GM23338 (cell line): Measurements from ENCODE around the gene GTF2F1. TPM values are rescaled to one million over a fixed set of nuclear protein-coding genes. Genes with fewer than 3 reads are reported as not detected.

ENCODE experiments used
- ATAC-seq: fragments of 200-7000 bp; cut with Tn5 transposase; 3 replicates; pipeline ENCODE4 v1.9.1; 2020
- DNase-seq: peaks from one replicate; pipeline ENCODE4 v3.0.0-alpha.2; 2015; ENCODE audit warnings: low spot score
- H2AFZ ChIP-seq: fragments of 200-600 bp; sonication (generic); 2 replicates; pipeline ENCODE4 v1.8.0; 2016; ENCODE audit warnings: antibody characterized with exemption, mild to moderate bottlenecking, moderate library complexity
- H3F3A ChIP-seq: fragments of 200-600 bp; sonication (generic); replicated peaks from 2 replicates; pipeline ENCODE4 v1.8.0; 2017; ENCODE audit warnings: antibody characterized with exemption, mixed run types, low read depth
- H3K27ac ChIP-seq: fragments of 200-600 bp; sonication (generic); 2 replicates; pipeline ENCODE4 v1.6.1; 2016; ENCODE audit warnings: low read depth
- H3K27me3 ChIP-seq: fragments of 200-600 bp; sonication (generic); 2 replicates; pipeline ENCODE4 v1.8.0; 2016; ENCODE audit warnings: mild to moderate bottlenecking, mixed run types, moderate library complexity; ENCODE audit not compliant: insufficient read depth
- H3K36me3 ChIP-seq: fragments of 200-600 bp; sonication (generic); 2 replicates; pipeline ENCODE4 v1.8.0; 2016; ENCODE audit warnings: mild to moderate bottlenecking; ENCODE audit not compliant: insufficient read depth
- H3K4me1 ChIP-seq: fragments of 200-600 bp; sonication (generic); 2 replicates; pipeline ENCODE4 v1.8.0; 2016; ENCODE audit warnings: mild to moderate bottlenecking, moderate library complexity; ENCODE audit not compliant: insufficient read depth
- H3K4me2 ChIP-seq: fragments of 200-600 bp; sonication (generic); 2 replicates; pipeline ENCODE4 v1.7.1; 2017; ENCODE audit warnings: mixed run types
- H3K4me3 ChIP-seq: fragments of 200-600 bp; sonication (generic); 2 replicates; pipeline ENCODE4 v1.6.1; 2016; ENCODE audit warnings: mixed run types
- H3K79me2 ChIP-seq: fragments of 200-600 bp; sonication (generic); replicated peaks from 2 replicates; pipeline ENCODE4 v1.8.0; 2017; ENCODE audit warnings: mild to moderate bottlenecking; ENCODE audit not compliant: insufficient read depth
- H3K9me2 ChIP-seq: fragments of 200-600 bp; sonication (generic); 2 replicates; pipeline ENCODE4 v1.8.0; 2017; ENCODE audit not compliant: insufficient read depth
- H4K20me1 ChIP-seq: fragments of 200-600 bp; sonication (generic); replicated peaks from 2 replicates; pipeline ENCODE4 v1.8.0; 2017; ENCODE audit warnings: mild to moderate bottlenecking; ENCODE audit not compliant: insufficient read depth
- H3K27ac Mint-ChIP-seq: 2 replicates; pipeline ENCODE4 v1.8.0; 2020; ENCODE audit warnings: inconsistent platforms, mild to moderate bottlenecking, moderate library complexity, mixed read lengths
- H3K27me3 Mint-ChIP-seq: 3 replicates; pipeline ENCODE4 v1.8.0; 2022; ENCODE audit warnings: low read depth, mild to moderate bottlenecking, moderate library complexity, mixed read lengths, inconsistent platforms; ENCODE audit not compliant: insufficient read depth, poor library complexity
- H3K36me3 Mint-ChIP-seq: 3 replicates; pipeline ENCODE4 v1.8.0; 2021; ENCODE audit warnings: low read depth, mild to moderate bottlenecking, inconsistent platforms, moderate library complexity, mixed read lengths
- H3K4me1 Mint-ChIP-seq: 3 replicates; pipeline ENCODE4 v1.8.0; 2020; ENCODE audit warnings: mild to moderate bottlenecking, inconsistent platforms, mixed read lengths
- H3K4me3 Mint-ChIP-seq: 3 replicates; pipeline ENCODE4 v1.8.0; 2021; ENCODE audit warnings: moderate library complexity, mild to moderate bottlenecking, inconsistent platforms, mixed read lengths
- H3K9me3 Mint-ChIP-seq: 3 replicates; pipeline ENCODE4 v1.8.0; 2020; ENCODE audit warnings: moderate library complexity, mild to moderate bottlenecking, inconsistent platforms, mixed read lengths
- CREB1 ChIP-seq: fragments of 250-450 bp; sonication (Bioruptor Pico); IDR thresholded peaks from 2 replicates; pipeline ENCODE4 v1.5.0; 2020; ENCODE audit warnings: low read depth, mild to moderate bottlenecking, moderate library complexity
- CTCF ChIP-seq, 2 experiments: fragments of 200-600 bp in 1 of 2; sonication (generic) in 1 of 2; conservative IDR thresholded peaks; 2 replicates each; pipeline versions ENCODE4 v1.5.1 to v1.6.1; 2016 to 2017; ENCODE audit warnings: antibody characterized with exemption in 2 of 2, low read depth in 2 of 2, mild to moderate bottlenecking in 2 of 2, moderate library complexity in 1 of 2
- EZH2 ChIP-seq: fragments of 200-600 bp; sonication (generic); IDR thresholded peaks from one replicate; pipeline ENCODE4 v1.8.0; 2017; ENCODE audit warnings: antibody characterized with exemption, mild to moderate bottlenecking, low read depth; ENCODE audit not compliant: unreplicated experiment
- JUNB ChIP-seq: IDR thresholded peaks from one replicate; pipeline ENCODE4 v1.6.1; 2016; ENCODE audit warnings: antibody characterized with exemption; ENCODE audit not compliant: unreplicated experiment
- POLR2AphosphoS5 ChIP-seq: IDR thresholded peaks from 2 replicates; pipeline ENCODE4 v1.6.1; 2016; ENCODE audit warnings: antibody characterized with exemption, low read depth
- REST ChIP-seq: IDR thresholded peaks from one replicate; pipeline ENCODE4 v1.6.1; 2018; ENCODE audit warnings: antibody characterized with exemption; ENCODE audit not compliant: unreplicated experiment
- STAT1 ChIP-seq: IDR thresholded peaks from one replicate; pipeline ENCODE4 v1.6.1; 2016; ENCODE audit warnings: antibody characterized with exemption; ENCODE audit not compliant: unreplicated experiment
- ZNF462 ChIP-seq: fragments of 250-450 bp; sonication (Bioruptor Pico); IDR thresholded peaks from 2 replicates; pipeline ENCODE4 v1.5.0; 2020; ENCODE audit warnings: mild to moderate bottlenecking, moderate library complexity
- polyA plus RNA-seq: library from polyadenylated mRNA; unstranded; fragments of >200 nt; fragmentation: Nextera tagmentation; extraction: Ambion mirVana; gene quantifications from 2 replicates; pipeline ENCODE4 v1.2.1, GENCODE V29; 2016
- total RNA-seq: library from RNA; depleted of rRNA; stranded (reverse); fragments of >200 nt; shearing (Covaris generic); gene quantifications from 2 replicates; pipeline ENCODE4 v1.2.3, GENCODE V29; 2014

GTF2F1 gene
- total and polyA plus RNA-seq, 2 experiments from 2014 or later, result 62.1 to 65.5 TPM

GRCh38 chr19:6416658-6417405 is 23.9 kb upstream of the GTF2F1 start (continued):
- TF ChIP-seq REST (no peak), CTCF (conservative IDR thresholded peaks at IDR 0.05; ENCODE audit: low read depth in 2 of 2) (no peak), STAT1 (no peak)

GRCh38 chr19:6415591-6416190 is 22.7 kb upstream of the GTF2F1 start:
- peaks cover 10% of the 10 kb centered on the region for H3K27me3 Mint-ChIP-seq
- H3K4me3 Mint-ChIP-seq, result no peak overlapping the region
- Histone ChIP-seq H3F3A (peaks cover 24% of the 10 kb centered on the region), H3K9me2 (no peaks in the 10 kb centered on the region), H3K4me1 (peaks cover 10% of the 10 kb centered on the region), H3K27me3 (no peaks in the 10 kb centered on the region), H3K4me3 (no peak overlapping the region), H3K36me3 (peaks cover 33% of the 10 kb centered on the region), H3K4me2 (no peak overlapping the region), H3K79me2 (peaks cover 26% of the 10 kb centered on the region), H4K20me1 (peaks cover 24% of the 10 kb centered on the region; the same call in 1 of the 2 replicates), H2AFZ (no peak overlapping the region), H3K27ac (no peak overlapping the region; the same call in 1 of the 2 replicates)
- DNase-seq (no peak), ATAC-seq (no peak)
- no peaks in the 10 kb centered on the region; the same call in 2 of the 3 replicates for H3K9me3 Mint-ChIP-seq
- no peak overlapping the region for H3K27ac Mint-ChIP-seq
- H3K4me1 Mint-ChIP-seq, result peaks cover 21% of the 10 kb centered on the region
- H3K36me3 Mint-ChIP-seq, result peaks cover 76% of the 10 kb centered on the region
- TF ChIP-seq STAT1 (no peak), EZH2 (no peak), ZNF462 (no peak), CTCF (conservative IDR thresholded peaks at IDR 0.05; ENCODE audit: low read depth in 2 of 2) (no peak), JUNB (no peak), POLR2AphosphoS5 (no peak), CREB1 (CRISPR knock-in tag) (no peak)
